ENCODE results near the gene SLC9A3.

The SLC9A3 gene

DNA sequence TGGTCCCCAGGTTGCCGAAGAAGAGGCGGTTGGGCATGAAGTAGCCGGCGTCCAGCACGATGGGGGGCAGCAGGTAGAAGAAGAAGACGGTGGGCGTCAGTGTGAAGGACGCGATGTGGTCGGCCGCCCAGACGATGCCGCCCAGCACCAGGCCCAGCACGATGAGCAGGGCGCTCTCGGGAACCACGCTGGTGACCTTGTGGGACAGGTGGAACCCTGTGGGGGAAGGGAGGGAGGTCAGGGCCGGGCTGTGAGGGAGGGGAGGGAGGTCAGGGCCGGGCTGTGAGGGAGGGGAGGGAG lies 32.4 kb downstream of the SLC9A3 start:
- TF ChIP-seq CTCF (IDR thresholded peaks at IDR 0.05; ENCODE audit: borderline replicate concordance, extremely low read depth, low read length, poor library complexity, severe bottlenecking): no peak
- no peak for TF ChIP-seq EZH2 (IDR thresholded peaks at IDR 0.05; ENCODE audit: borderline replicate concordance, low read depth, low read length, severe bottlenecking)
- Histone ChIP-seq H3K9ac (ENCODE audit: low read depth, low read length) (no peak overlapping the region), H3K9me3 (ENCODE audit: insufficient read depth, low read length, severe bottlenecking) (no peaks in the 10 kb centered on the region), H3K4me3 (ENCODE audit: low read depth in 1 of 2, low read length in 2 of 2) (no peak overlapping the region), H3K4me1 (ENCODE audit: insufficient read depth, low read length) (no peaks in the 10 kb centered on the region), H4K20me1 (ENCODE audit: insufficient read depth, low read length) (no peaks in the 10 kb centered on the region), H3K27me3 (ENCODE audit: insufficient read depth, low read length, poor library complexity) (no peaks in the 10 kb centered on the region), H2AFZ (ENCODE audit: low read depth, low read length) (no peak overlapping the region), H3K36me3 (ENCODE audit: insufficient read depth, low read length) (no peaks in the 10 kb centered on the region), H3K27ac (ENCODE audit: low read length) (no peak overlapping the region), H3K79me2 (ENCODE audit: insufficient read depth, low read length) (no peaks in the 10 kb centered on the region), H3K4me2 (ENCODE audit: insufficient read depth, low read length) (no peak overlapping the region)
- DNase-seq (no peak), ATAC-seq (ENCODE audit: insufficient read depth, low read depth) (no peak)

GRCh38 chr5:491119-491855 lies 33.0 kb downstream of the SLC9A3 start:
- Histone ChIP-seq H4K20me1 (ENCODE audit: insufficient read depth, low read length) (no peaks in the 10 kb centered on the region), H3K27me3 (ENCODE audit: insufficient read depth, low read length, poor library complexity) (no peaks in the 10 kb centered on the region), H3K4me2 (ENCODE audit: insufficient read depth, low read length) (no peak overlapping the region), H3K9ac (ENCODE audit: low read depth, low read length) (no peak overlapping the region), H3K9me3 (ENCODE audit: insufficient read depth, low read length, severe bottlenecking) (no peaks in the 10 kb centered on the region), H3K27ac (ENCODE audit: low read length) (no peak overlapping the region), H3K4me1 (ENCODE audit: insufficient read depth, low read length) (no peaks in the 10 kb centered on the region), H2AFZ (ENCODE audit: low read depth, low read length) (no peak overlapping the region), H3K4me3 (ENCODE audit: low read depth in 1 of 2, low read length in 2 of 2) (no peak overlapping the region), H3K79me2 (ENCODE audit: insufficient read depth, low read length) (no peaks in the 10 kb centered on the region), H3K36me3 (ENCODE audit: insufficient read depth, low read length) (no peaks in the 10 kb centered on the region)
- ATAC-seq (ENCODE audit: insufficient read depth, low read depth) (no peak), DNase-seq (no peak)
- TF ChIP-seq EZH2 (IDR thresholded peaks at IDR 0.05; ENCODE audit: borderline replicate concordance, low read depth, low read length, severe bottlenecking) (no peak), CTCF (IDR thresholded peaks at IDR 0.05; ENCODE audit: borderline replicate concordance, extremely low read depth, low read length, poor library complexity, severe bottlenecking) (no peak)

- 0 out of 3 replicates have a peak, but pooled peaks have one; percentile 14 for ATAC-seq (ENCODE audit: insufficient read depth, low read depth)
- DNase-seq: no peak
- H2AFZ ChIP-seq (ENCODE audit: low read depth, low read length): no peak overlapping the region
- no peaks in the 10 kb centered on the region for H3K4me1 ChIP-seq (ENCODE audit: insufficient read depth, low read length)
- H4K20me1 ChIP-seq (ENCODE audit: insufficient read depth, low read length): no peaks in the 10 kb centered on the region
- H3K79me2 ChIP-seq (ENCODE audit: insufficient read depth, low read length): no peaks in the 10 kb centered on the region
- no peak for TF ChIP-seq EZH2 (IDR thresholded peaks at IDR 0.05; ENCODE audit: borderline replicate concordance, low read depth, low read length, severe bottlenecking)
- no peak for TF ChIP-seq CTCF (IDR thresholded peaks at IDR 0.05; ENCODE audit: borderline replicate concordance, extremely low read depth, low read length, poor library complexity, severe bottlenecking)
- no peak overlapping the region for H3K4me2 ChIP-seq (ENCODE audit: insufficient read depth, low read length)
- no peak overlapping the region for H3K9ac ChIP-seq (ENCODE audit: low read depth, low read length)
- no peaks in the 10 kb centered on the region for H3K9me3 ChIP-seq (ENCODE audit: insufficient read depth, low read length, severe bottlenecking)
- no peaks in the 10 kb centered on the region for H3K36me3 ChIP-seq (ENCODE audit: insufficient read depth, low read length)
- H3K27me3 ChIP-seq (ENCODE audit: insufficient read depth, low read length, poor library complexity): no peaks in the 10 kb centered on the region
- no peak overlapping the region for H3K27ac ChIP-seq (ENCODE audit: low read length)
- no peak overlapping the region for H3K4me3 ChIP-seq (ENCODE audit: low read depth in 1 of 2, low read length in 2 of 2)
Measured at GRCh38 chr5:490116-491106, 33.8 kb downstream of the SLC9A3 start.

All from DND-41 (cell line).